Stomach (tissue), 9 donors: Measurements from ENCODE around the gene CENPH. TPM values are rescaled to one million over a fixed set of nuclear protein-coding genes. Genes with fewer than 3 reads are reported as not detected.

ENCODE experiments used
- DNase-seq, 2 donors: peaks; one replicate each; pipeline versions ENCODE4 v3.0.0 to v3.0.0-alpha.2; 2013 to 2019
- H3K27ac ChIP-seq, 5 donors: fragments of 200-600 bp in 4 of 5; sonication (generic) in 4 of 5; one replicate each; pipeline ENCODE4 v1.5.1; 2013 to 2019; ENCODE audit warnings: mild to moderate bottlenecking in 1 of 5, moderate library complexity in 1 of 5
- H3K27me3 ChIP-seq, 3 donors: fragments of 200-600 bp; sonication (generic); one replicate each; pipeline ENCODE4 v1.5.1; 2017 to 2019; ENCODE audit warnings: mixed run types in 1 of 3
- H3K36me3 ChIP-seq, 4 donors: fragments of 200-600 bp; sonication (generic); 1 replicate in 3 of 4; 2 replicates in 1 of 4; pipeline ENCODE4 v1.5.1; 2016 to 2019
- H3K4me1 ChIP-seq, 4 donors: fragments of 200-600 bp; sonication (generic); one replicate each; pipeline ENCODE4 v1.5.1; 2016 to 2019
- H3K4me3 ChIP-seq, 4 donors: fragments of 200-600 bp; sonication (generic) in 3 of 4; one replicate each; pipeline ENCODE4 v1.5.1; 2016 to 2019; ENCODE audit warnings: mild to moderate bottlenecking in 1 of 4
- H3K9me3 ChIP-seq, 4 donors: fragments of 200-600 bp; sonication (generic); one replicate each; pipeline ENCODE4 v1.5.1; 2016 to 2019
- EP300 ChIP-seq: sonication (generic); formaldehyde crosslinking; IDR thresholded peaks from one replicate; pipeline ENCODE4 v1.6.1; 2017; ENCODE audit warnings: antibody characterized with exemption
- POLR2A ChIP-seq, 4 donors: fragments of 450-650 bp; IDR thresholded peaks; one replicate each; pipeline ENCODE4 v1.6.1; 2016; ENCODE audit warnings: antibody characterized with exemption in 4 of 4, control low read depth in 2 of 4, mild to moderate bottlenecking in 1 of 4, moderate library complexity in 1 of 4
- POLR2AphosphoS5 ChIP-seq, 3 donors: sonication (generic); formaldehyde crosslinking; IDR thresholded peaks; one replicate each; pipeline ENCODE4 v1.6.1; 2016; ENCODE audit warnings: antibody characterized with exemption in 3 of 3
- WGBS, 5 donors: extraction: QIAGEN DNeasy Blood & Tissue Kit in 3 of 5; methylation state at CpG; one replicate each; pipeline versions ENCODE4 v1.1.5 to v1.1.7; 2013 to 2018; 5-methylcytosine and 5-hydroxymethylcytosine counted together
- intact Hi-C: fragments of 100-400 bp; cut with DNase I; formaldehyde crosslinking; loops from one replicate; pipeline ENCODE4 v1.15.1; 2023; ENCODE audit warnings: low total_unique reads
- polyA plus RNA-seq, 3 donors: library from polyadenylated mRNA; stranded (reverse); fragments of 200-250 nt; gene quantifications; one replicate each; pipeline ENCODE4 v1.2.3, GENCODE V29; 2013
- total RNA-seq, 5 donors: library from RNA; depleted of rRNA; stranded (reverse); fragments of >200 nt; gene quantifications; one replicate each; pipeline versions ENCODE4 v1.1.0 to v1.2.3, GENCODE V29; 2014 to 2016
- TF ChIP-seq, protein P1 (sequence below), 7 experiments: fragments of 450-650 bp in 4 of 7; fragments of 200-600 bp in 3 of 7; sonication (generic) in 3 of 7; IDR thresholded peaks; one replicate each; pipeline ENCODE4 v1.5.1; 2016 to 2019; ENCODE audit warnings: antibody characterized with exemption in 7 of 7, control low read depth in 2 of 7, mild to moderate bottlenecking in 1 of 7
- donor health status: healthy with polysubstance abuse.
- donor health status: Bipolar disorder and iron deficiency.
- donor health status: healthy.

CENPH gene
- total and polyA plus RNA-seq, 8 donors, result 0.45 to 15.6 (median 3.6) TPM

DNA sequence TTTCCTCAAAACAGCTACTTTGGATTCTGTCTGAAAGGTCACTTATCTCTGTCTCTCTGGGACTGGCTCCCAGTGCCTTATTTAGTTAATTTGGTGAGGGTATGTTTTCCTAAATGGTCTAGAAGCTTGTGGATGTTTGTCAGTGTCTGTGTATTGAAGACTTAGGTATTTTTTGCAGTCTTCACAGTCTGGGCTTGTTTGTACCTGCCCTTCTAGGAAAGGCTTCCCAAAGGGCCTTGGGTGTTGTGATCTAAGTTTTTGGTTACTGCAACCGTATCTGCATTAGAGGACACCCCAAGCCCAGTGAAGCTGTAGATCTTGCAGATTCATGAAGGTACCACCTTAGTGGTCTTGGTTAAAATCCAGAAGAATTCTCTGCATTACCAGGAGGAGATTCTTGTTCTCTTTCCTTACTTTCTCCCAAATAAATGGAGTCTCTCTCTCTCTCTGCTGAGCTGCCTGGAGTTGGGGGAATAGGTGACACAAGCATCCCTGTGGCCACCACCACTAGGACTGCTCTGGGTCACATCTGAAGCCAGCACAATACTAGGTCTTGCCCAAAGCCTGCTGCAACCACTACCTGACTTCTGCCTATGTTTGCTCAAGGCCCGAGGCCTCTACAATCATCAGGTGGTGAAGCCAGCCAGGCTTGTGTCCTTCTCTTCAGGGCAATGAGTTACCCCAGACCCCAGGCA, 40.3 kb upstream of the CENPH start:
- TF ChIP-seq EP300, result no peak
- no peak for TF ChIP-seq POLR2A (IDR thresholded peaks at IDR 0.05)
- no peak for TF ChIP-seq POLR2AphosphoS5 (IDR thresholded peaks at IDR 0.05)
- TF ChIP-seq, protein P1, sequence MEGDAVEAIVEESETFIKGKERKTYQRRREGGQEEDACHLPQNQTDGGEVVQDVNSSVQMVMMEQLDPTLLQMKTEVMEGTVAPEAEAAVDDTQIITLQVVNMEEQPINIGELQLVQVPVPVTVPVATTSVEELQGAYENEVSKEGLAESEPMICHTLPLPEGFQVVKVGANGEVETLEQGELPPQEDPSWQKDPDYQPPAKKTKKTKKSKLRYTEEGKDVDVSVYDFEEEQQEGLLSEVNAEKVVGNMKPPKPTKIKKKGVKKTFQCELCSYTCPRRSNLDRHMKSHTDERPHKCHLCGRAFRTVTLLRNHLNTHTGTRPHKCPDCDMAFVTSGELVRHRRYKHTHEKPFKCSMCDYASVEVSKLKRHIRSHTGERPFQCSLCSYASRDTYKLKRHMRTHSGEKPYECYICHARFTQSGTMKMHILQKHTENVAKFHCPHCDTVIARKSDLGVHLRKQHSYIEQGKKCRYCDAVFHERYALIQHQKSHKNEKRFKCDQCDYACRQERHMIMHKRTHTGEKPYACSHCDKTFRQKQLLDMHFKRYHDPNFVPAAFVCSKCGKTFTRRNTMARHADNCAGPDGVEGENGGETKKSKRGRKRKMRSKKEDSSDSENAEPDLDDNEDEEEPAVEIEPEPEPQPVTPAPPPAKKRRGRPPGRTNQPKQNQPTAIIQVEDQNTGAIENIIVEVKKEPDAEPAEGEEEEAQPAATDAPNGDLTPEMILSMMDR (IDR thresholded peaks at IDR 0.05), result no peak
- DNase-seq, result no peak
- intact Hi-C loops, result no loop called here
- Histone ChIP-seq H3K9me3 (no peaks in the 10 kb centered on the region), H3K4me1 (no peaks in the 10 kb centered on the region), H3K36me3 (no peaks in the 10 kb centered on the region), H3K27ac (no peak overlapping the region), H3K27me3 (no peaks in the 10 kb centered on the region), H3K4me3 (no peak overlapping the region)
- 68 to 85% (median 71%) methylated on average over 2 of the region's 2 CpGs for WGBS, 5 donors

DNA sequence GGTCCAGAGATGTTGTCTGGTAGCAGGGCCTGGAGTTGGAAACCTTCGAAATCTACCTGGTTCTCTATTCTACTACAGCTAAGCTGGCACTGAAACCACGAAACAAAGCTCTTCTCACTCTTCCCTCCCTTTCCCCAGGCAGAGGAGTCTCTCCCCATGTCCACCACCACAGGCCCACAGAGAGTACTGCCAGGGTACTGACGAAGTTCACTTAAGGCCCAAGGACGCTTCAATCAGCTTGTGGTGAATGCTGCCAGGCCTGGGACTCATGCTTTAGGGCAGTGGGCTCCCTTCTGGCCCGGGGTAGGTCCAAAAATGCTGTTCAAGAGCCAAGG, 39.7 kb upstream of the CENPH start:
- TF ChIP-seq, protein P1 (IDR thresholded peaks at IDR 0.05), result no peak
- no peak for TF ChIP-seq POLR2AphosphoS5 (IDR thresholded peaks at IDR 0.05)
- TF ChIP-seq POLR2A (IDR thresholded peaks at IDR 0.05), result no peak
- intact Hi-C loops, result no loop called here
- no peaks in the 10 kb centered on the region for H3K4me1 ChIP-seq
- no peak for DNase-seq
- no peak overlapping the region for H3K4me3 ChIP-seq
- WGBS, 5 donors, result 73 to 95% (median 93%) methylated on average over 4 to 5 of the region's 5 CpGs
- H3K9me3 ChIP-seq, result no peaks in the 10 kb centered on the region
- no peaks in the 10 kb centered on the region for H3K36me3 ChIP-seq
- H3K27me3 ChIP-seq, result no peaks in the 10 kb centered on the region
- no peak overlapping the region for H3K27ac ChIP-seq

DNA sequence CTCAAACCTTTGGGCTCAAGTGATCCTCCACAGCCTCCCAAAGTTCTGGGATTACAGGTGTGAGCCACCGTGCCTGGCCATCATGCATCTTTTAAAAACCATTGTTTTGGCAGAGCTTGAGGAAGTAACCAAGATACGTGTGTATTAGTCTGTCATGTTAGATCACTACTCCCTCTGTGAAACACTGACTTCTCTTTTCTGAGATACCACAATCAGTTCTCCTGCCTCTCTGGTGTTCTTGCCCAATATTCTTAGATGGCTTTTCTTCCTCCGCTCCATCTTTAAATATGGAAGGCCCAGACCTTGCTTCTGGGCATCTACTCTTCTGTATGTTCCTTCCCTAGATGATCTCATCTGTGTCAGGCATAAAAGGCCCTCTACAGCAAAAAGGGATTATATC, 36.7 kb upstream of the CENPH start:
- Histone ChIP-seq H3K27me3 (no peaks in the 10 kb centered on the region), H3K4me1 (no peaks in the 10 kb centered on the region), H3K36me3 (no peaks in the 10 kb centered on the region), H3K27ac (no peak overlapping the region), H3K4me3 (no peak overlapping the region), H3K9me3 (no peaks in the 10 kb centered on the region)
- no peak for TF ChIP-seq POLR2A (IDR thresholded peaks at IDR 0.05)
- TF ChIP-seq POLR2AphosphoS5 (IDR thresholded peaks at IDR 0.05), result no peak
- TF ChIP-seq, protein P1 (IDR thresholded peaks at IDR 0.05), result no peak
- no peak for TF ChIP-seq EP300
- WGBS, 5 donors, result 74 to 85% (median 81%) methylated on average over 3 of the region's 3 CpGs
- intact Hi-C loops, result no loop called here
- DNase-seq, result no peak

DNA sequence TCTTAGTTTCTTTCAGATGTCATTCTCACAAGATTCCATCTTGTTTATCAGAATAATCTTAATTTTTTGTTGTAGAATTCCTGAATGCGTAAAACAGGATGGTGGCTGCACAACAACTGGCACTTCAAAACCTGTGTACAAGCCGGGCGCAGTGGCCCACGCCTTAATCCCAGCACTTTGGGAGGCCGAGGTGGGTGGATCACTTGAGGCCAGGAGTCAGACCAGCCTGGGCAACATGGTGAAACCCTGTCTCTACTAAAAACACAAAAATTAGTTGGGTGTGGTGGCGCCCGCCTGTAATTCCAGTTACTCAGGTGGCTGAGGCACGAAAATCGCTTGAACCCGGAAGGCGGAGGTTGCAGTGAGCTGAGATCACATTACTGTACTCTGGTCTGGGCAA, 32.9 kb upstream of the CENPH start:
- Histone ChIP-seq H3K27me3 (no peaks in the 10 kb centered on the region), H3K27ac (no peak overlapping the region), H3K9me3 (no peaks in the 10 kb centered on the region), H3K36me3 (no peaks in the 10 kb centered on the region), H3K4me3 (no peak overlapping the region), H3K4me1 (no peaks in the 10 kb centered on the region)
- intact Hi-C loops, result no loop called here
- DNase-seq, result no peak
- TF ChIP-seq, protein P1 (IDR thresholded peaks at IDR 0.05), result no peak
- TF ChIP-seq POLR2A (IDR thresholded peaks at IDR 0.05), result no peak
- TF ChIP-seq POLR2AphosphoS5 (IDR thresholded peaks at IDR 0.05), result no peak
- 95 to 99% (median 95%) methylated on average over 11 of the region's 11 CpGs for WGBS, 5 donors
